IMR-90 (cell line): ENCODE data around the gene SMPDL3A. TPM values are rescaled to one million over a fixed set of nuclear protein-coding genes. Genes with fewer than 3 reads are reported as not detected.

Source experiments
- ATAC-seq: fragments of 200-7000 bp; cut with Tn5 transposase; 2 replicates; pipeline ENCODE4 v1.9.1; 2020; ENCODE audit warnings: low read depth, mild to moderate bottlenecking, moderate library complexity
- BruUV-seq: library from RNA; stranded (reverse); fragments of 400-500 nt; replicated peaks from 2 replicates; lab custom pipeline; 2021; lab: Mats Ljungman, UMichigan
- CTCF ChIA-PET: fragments of 300-600 bp; formaldehyde crosslinking; extraction: SDS; loops from one replicate; lab custom pipeline; 2021; ENCODE audit warnings: antibody characterized with exemption; lab: Yijun Ruan, JAX
- POLR2A ChIA-PET: fragments of 300-600 bp; sonication (Branson Sonifier 250); formaldehyde crosslinking; loops from one replicate; lab custom pipeline; 2022; ENCODE audit warnings: antibody characterized with exemption; ENCODE audit not compliant: unreplicated experiment; lab: Charles Lee
- DNase-seq: peaks from one replicate; pipeline ENCODE4 v3.0.0; 2013
- H2AFZ ChIP-seq: replicated peaks from 2 replicates; pipeline ENCODE3; 2013; ENCODE audit warnings: low read length, mild to moderate bottlenecking; ENCODE audit not compliant: poor library complexity
- H2AK5ac ChIP-seq: 2 replicates; pipeline ENCODE4 v1.6.1; 2013; ENCODE audit warnings: low read depth, low read length, inconsistent platforms
- H2AK9ac ChIP-seq: replicated peaks from 2 replicates; pipeline ENCODE3; 2013; ENCODE audit warnings: mild to moderate bottlenecking, low read depth, low read length, moderate library complexity; ENCODE audit not compliant: poor library complexity
- H2BK120ac ChIP-seq: 2 replicates; pipeline ENCODE4 v1.6.1; 2013; ENCODE audit warnings: low read depth, low read length, inconsistent platforms
- H2BK15ac ChIP-seq: 3 replicates; pipeline ENCODE4 v1.6.1; 2013; ENCODE audit warnings: low read depth, low read length, inconsistent platforms
- H2BK20ac ChIP-seq: 2 replicates; pipeline ENCODE4 v1.6.1; 2013; ENCODE audit warnings: low read depth, mild to moderate bottlenecking, inconsistent platforms, low read length, moderate library complexity
- H2BK5ac ChIP-seq: 2 replicates; pipeline ENCODE4 v1.6.1; 2013; ENCODE audit warnings: mild to moderate bottlenecking, low read depth, low read length, inconsistent platforms; ENCODE audit not compliant: poor library complexity, severe bottlenecking
- H3K14ac ChIP-seq: replicated peaks from 2 replicates; pipeline ENCODE4 v1.6.1; 2013; ENCODE audit warnings: low read depth, low read length, inconsistent platforms
- H3K18ac ChIP-seq: 2 replicates; pipeline ENCODE4 v1.6.1; 2013; ENCODE audit warnings: low read depth, low read length, control low read depth
- H3K23ac ChIP-seq: 2 replicates; pipeline ENCODE4 v1.6.1; 2013; ENCODE audit warnings: low read depth, low read length, inconsistent platforms
- H3K27ac ChIP-seq: 2 replicates; pipeline ENCODE4 v1.5.1; 2013; ENCODE audit warnings: mild to moderate bottlenecking, control low read depth, low read length; ENCODE audit not compliant: insufficient read depth
- H3K27me3 ChIP-seq: 2 replicates; pipeline ENCODE4 v1.6.1; 2013; ENCODE audit warnings: low read length; ENCODE audit not compliant: control insufficient read depth, insufficient read depth
- H3K36me3 ChIP-seq: 2 replicates; pipeline ENCODE4 v1.6.1; 2013; ENCODE audit warnings: low read length, mixed read lengths; ENCODE audit not compliant: control insufficient read depth, insufficient read depth
- H3K4ac ChIP-seq: 2 replicates; pipeline ENCODE4 v1.6.1; 2013; ENCODE audit warnings: low read depth, low read length, inconsistent platforms
- H3K4me1 ChIP-seq: 2 replicates; pipeline ENCODE4 v1.6.1; 2013; ENCODE audit warnings: low read length, mixed read lengths; ENCODE audit not compliant: control insufficient read depth, insufficient read depth
- H3K4me2 ChIP-seq: 2 replicates; pipeline ENCODE4 v1.6.1; 2013; ENCODE audit warnings: low read depth, mild to moderate bottlenecking, control low read depth, low read length, moderate library complexity
- H3K4me3 ChIP-seq: 2 replicates; pipeline ENCODE4 v1.5.1; 2013; ENCODE audit warnings: low read depth, mild to moderate bottlenecking, control low read depth, low read length, moderate library complexity; ENCODE audit not compliant: insufficient read depth
- H3K56ac ChIP-seq: 2 replicates; pipeline ENCODE4 v1.6.1; 2013; ENCODE audit warnings: low read length, inconsistent platforms; ENCODE audit not compliant: insufficient read depth; ENCODE audit errors: extremely low read depth
- H3K79me1 ChIP-seq, 2 experiments: 2 replicates each; pipeline ENCODE4 v1.6.1; 2013; ENCODE audit warnings: low read length in 2 of 2, inconsistent platforms in 1 of 2, low read depth in 1 of 2
- H3K9ac ChIP-seq: 2 replicates; pipeline ENCODE4 v1.6.1; 2013; ENCODE audit warnings: low read depth, low read length, control low read depth
- H3K9me1 ChIP-seq: 2 replicates; pipeline ENCODE4 v1.6.1; 2013; ENCODE audit warnings: low read length, inconsistent platforms; ENCODE audit not compliant: insufficient read depth
- H3K9me3 ChIP-seq: 2 replicates; pipeline ENCODE4 v1.6.1; 2013; ENCODE audit warnings: low read length; ENCODE audit not compliant: control insufficient read depth, insufficient read depth
- H4K20me1 ChIP-seq: 2 replicates; pipeline ENCODE4 v1.6.1; 2013; ENCODE audit warnings: low read length, inconsistent platforms; ENCODE audit not compliant: insufficient read depth
- H4K5ac ChIP-seq: 2 replicates; pipeline ENCODE4 v1.6.1; 2013; ENCODE audit warnings: mild to moderate bottlenecking, low read depth, low read length, control low read depth
- H4K8ac ChIP-seq, 2 experiments: 2 replicates each; pipeline ENCODE4 v1.6.1; 2013; ENCODE audit warnings: low read depth in 2 of 2, low read length in 2 of 2, control low read depth in 1 of 2, inconsistent platforms in 1 of 2
- H4K91ac ChIP-seq: 2 replicates; pipeline ENCODE4 v1.6.1; 2013; ENCODE audit warnings: low read depth, low read length, inconsistent platforms; ENCODE audit not compliant: insufficient read depth
- SMC3 ChIP-seq: fragments of 150-350 bp; IDR thresholded peaks from 2 replicates; pipeline ENCODE4 v1.6.1; 2016; ENCODE audit warnings: low read depth, mild to moderate bottlenecking, antibody characterized with exemption, low read length, moderate library complexity
- WGBS, 2 experiments: methylation state at CpG; one replicate each; pipeline versions ENCODE4 v1.1.5 to v1.1.7; 2013; ENCODE audit warnings: missing lambda C conversion rate in 2 of 2; ENCODE audit not compliant: insufficient read length in 1 of 2; ENCODE audit errors: extremely low coverage in 2 of 2; 5-methylcytosine and 5-hydroxymethylcytosine counted together
- dilution Hi-C: fragments of 300-500 bp; cut with HindIII; formaldehyde crosslinking; loops from one replicate; pipeline ENCODE4 v1.14.3; 2018; ENCODE audit warnings: low sequenced_read_pairs; ENCODE audit not compliant: unreplicated experiment
- in situ Hi-C: fragments of 300-500 bp; cut with MboI; formaldehyde crosslinking; loops from 3 replicates; pipeline ENCODE4 v1.14.3; 2019; ENCODE audit warnings: low sequenced_read_pairs, inconsistent platforms, mixed read lengths
- intact Hi-C: fragments of 100-400 bp; cut with micrococcal nuclease; formaldehyde crosslinking; loops from 2 replicates; pipeline ENCODE4 v1.10.0; 2022
- polyA plus RNA-seq, 3 experiments: library from polyadenylated mRNA; depleted of rRNA; stranded (reverse); fragments of >200 nt; gene quantifications; 2 replicates each; pipeline ENCODE4 v1.2.3, GENCODE V29; 2012; ENCODE audit warnings: low replicate concordance in 1 of 3
- total RNA-seq: library from RNA; depleted of rRNA; stranded (reverse); fragments of >200 nt; gene quantifications from 2 replicates; pipeline ENCODE4 v1.2.3, GENCODE V29; 2012

Gene SMPDL3A
- total and polyA plus RNA-seq, 2 of the 4 experiments (the other 2 are of a cell fraction): 9.9 to 14.2 TPM

DNA sequence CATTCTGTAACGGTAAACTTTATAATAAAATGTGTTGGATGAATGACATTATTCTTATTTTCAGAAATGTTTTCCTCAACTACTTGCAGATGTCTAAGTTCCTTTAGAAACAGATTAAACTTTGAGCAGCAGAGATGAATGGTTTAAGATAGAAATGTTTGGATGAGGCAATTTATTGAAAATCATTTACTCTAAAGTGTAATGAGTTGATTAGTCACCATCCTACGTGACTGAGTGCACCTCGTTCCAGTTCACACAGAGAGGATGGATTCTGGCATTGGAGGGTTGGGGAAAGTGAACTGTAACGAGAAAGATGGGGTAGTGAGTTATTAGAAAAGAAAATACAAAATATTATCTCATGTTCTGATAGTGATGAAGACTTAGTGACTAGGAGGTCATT, 28.7 kb downstream of the SMPDL3A start:
- no peak for DNase-seq
- Histone ChIP-seq H3K27me3 (no peaks in the 10 kb centered on the region), H3K18ac (no peak overlapping the region), H3K4me2 (no peak overlapping the region), H2BK20ac (no peak overlapping the region), H3K23ac (no peak overlapping the region), H3K14ac (no peak overlapping the region), H3K9ac (no peak overlapping the region), H2AK9ac (no peak overlapping the region), H3K79me1 (no peaks in the 10 kb centered on the region), H3K4ac (no peak overlapping the region), H3K9me1 (no peaks in the 10 kb centered on the region), H3K27ac (no peak overlapping the region), H4K20me1 (no peaks in the 10 kb centered on the region), H2AK5ac (no peak overlapping the region), H2AFZ (no peak overlapping the region), H4K5ac (no peak overlapping the region), H2BK120ac (no peak overlapping the region), H3K4me1 (no peaks in the 10 kb centered on the region), H3K9me3 (no peaks in the 10 kb centered on the region), H2BK15ac (no peak overlapping the region), H4K91ac (no peak overlapping the region), H3K36me3 (no peaks in the 10 kb centered on the region), H3K56ac (no peak overlapping the region), H3K4me3 (no peak overlapping the region), H2BK5ac (no peak overlapping the region), H4K8ac (no peak overlapping the region)
- TF ChIP-seq SMC3: no peak
- BruUV-seq: no TSS peak
- WGBS, 2 experiments: no CpG with 5 or more reads among the region's 4 CpGs
- dilution Hi-C loops: no loop called here
- no peak for ATAC-seq
- POLR2A ChIA-PET: no interaction called here
- in situ Hi-C loops: no loop called here
- intact Hi-C loops: no loop called here
- CTCF ChIA-PET: interaction anchor here (1.2 kb wide), 1 partner anchor 28 kb away, joined by 4 read pairs; no protein-coding TSS in a partner anchor
